AG04449 (cell line): ENCODE measurements around the gene LRP1B.

Experiments
- CTCF ChIA-PET: fragments of 350-600 bp; formaldehyde crosslinking; extraction: SDS; loops from one replicate; lab custom pipeline; 2021; ENCODE audit warnings: antibody characterized with exemption; lab: Yijun Ruan, JAX
- POLR2A ChIA-PET: fragments of 400-600, 350-600 bp; formaldehyde crosslinking; extraction: SDS; loops from one replicate; lab custom pipeline; 2020; ENCODE audit warnings: antibody characterized with exemption, inconsistent platforms; lab: Yijun Ruan, JAX
- DNase-seq: peaks from one replicate; pipeline ENCODE4 v3.0.0-alpha.2; 2010; ENCODE audit warnings: low read depth, low spot score
- H3K4me3 ChIP-seq: 2 replicates; pipeline ENCODE4 v1.5.1; 2011; ENCODE audit warnings: low read depth, mild to moderate bottlenecking, control low read depth, low read length
- TF ChIP-seq, protein P1 (sequence below): IDR thresholded peaks from one replicate; pipeline ENCODE4 v1.5.1; 2011; ENCODE audit warnings: mild to moderate bottlenecking, moderate library complexity, low read length, control low read depth, inconsistent platforms; ENCODE audit not compliant: insufficient read depth; ENCODE audit errors: missing control alignments

LRP1B gene

DNA sequence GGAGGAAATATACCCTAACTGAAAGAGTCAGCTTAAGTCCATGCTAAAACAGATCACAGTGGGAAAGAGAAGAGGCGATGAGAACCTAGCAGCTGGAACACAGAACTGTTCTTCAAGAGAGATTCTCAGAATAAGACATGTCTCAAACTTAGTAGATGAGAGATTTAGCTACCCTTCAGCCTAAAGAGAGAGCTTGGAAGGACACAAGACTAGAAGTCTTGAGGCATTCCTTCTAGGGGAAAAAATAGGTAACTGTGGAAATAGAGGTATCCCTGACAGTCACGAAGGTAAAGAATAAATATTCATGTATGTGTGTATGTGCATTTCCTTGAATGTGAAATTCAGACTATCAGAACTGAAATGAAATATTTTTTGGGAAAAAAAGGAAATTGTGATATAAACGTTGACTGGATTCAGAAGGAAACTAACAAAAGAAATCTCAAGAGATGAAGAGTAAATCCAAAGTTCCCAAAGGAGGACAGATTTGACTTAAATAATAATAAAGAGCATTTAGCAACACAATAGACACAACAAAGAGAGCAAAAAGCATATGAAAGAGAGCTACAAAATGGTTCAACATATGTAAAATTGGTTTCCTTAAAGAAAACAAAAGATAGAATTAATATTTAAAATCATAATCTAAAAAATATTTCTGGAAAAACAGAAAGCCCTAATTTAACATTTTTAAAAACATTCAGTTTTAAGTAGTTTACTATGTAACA, 258.7 kb downstream of the LRP1B start:
- ChIA-PET POLR2A (no interaction called here), CTCF (no interaction called here)
- H3K4me3 ChIP-seq = no peak overlapping the region
- no peak for DNase-seq
- TF ChIP-seq, protein P1, sequence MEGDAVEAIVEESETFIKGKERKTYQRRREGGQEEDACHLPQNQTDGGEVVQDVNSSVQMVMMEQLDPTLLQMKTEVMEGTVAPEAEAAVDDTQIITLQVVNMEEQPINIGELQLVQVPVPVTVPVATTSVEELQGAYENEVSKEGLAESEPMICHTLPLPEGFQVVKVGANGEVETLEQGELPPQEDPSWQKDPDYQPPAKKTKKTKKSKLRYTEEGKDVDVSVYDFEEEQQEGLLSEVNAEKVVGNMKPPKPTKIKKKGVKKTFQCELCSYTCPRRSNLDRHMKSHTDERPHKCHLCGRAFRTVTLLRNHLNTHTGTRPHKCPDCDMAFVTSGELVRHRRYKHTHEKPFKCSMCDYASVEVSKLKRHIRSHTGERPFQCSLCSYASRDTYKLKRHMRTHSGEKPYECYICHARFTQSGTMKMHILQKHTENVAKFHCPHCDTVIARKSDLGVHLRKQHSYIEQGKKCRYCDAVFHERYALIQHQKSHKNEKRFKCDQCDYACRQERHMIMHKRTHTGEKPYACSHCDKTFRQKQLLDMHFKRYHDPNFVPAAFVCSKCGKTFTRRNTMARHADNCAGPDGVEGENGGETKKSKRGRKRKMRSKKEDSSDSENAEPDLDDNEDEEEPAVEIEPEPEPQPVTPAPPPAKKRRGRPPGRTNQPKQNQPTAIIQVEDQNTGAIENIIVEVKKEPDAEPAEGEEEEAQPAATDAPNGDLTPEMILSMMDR = no peak

DNA sequence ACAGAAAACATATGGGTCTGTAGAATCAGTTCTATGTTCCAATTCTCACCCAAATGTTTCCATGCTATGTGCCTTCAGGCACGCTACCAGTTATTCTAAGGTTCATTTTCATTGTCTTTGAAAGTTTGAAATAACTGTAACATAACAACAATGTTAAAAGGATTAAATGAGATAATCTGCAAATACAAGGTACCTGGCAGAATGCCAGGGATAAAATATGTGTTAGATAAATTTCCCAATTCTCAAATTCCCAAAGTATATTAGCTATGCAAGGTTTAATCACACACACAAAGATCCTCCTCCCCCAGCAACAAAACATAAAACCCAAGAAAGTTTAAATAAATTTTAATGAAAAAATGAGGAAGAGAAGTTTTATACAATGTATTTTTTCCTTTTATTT, 261.2 kb downstream of the LRP1B start:
- TF ChIP-seq, protein P1 = no peak
- ChIA-PET POLR2A (no interaction called here), CTCF (no interaction called here)
- H3K4me3 ChIP-seq = no peak overlapping the region
- DNase-seq = no peak

DNA sequence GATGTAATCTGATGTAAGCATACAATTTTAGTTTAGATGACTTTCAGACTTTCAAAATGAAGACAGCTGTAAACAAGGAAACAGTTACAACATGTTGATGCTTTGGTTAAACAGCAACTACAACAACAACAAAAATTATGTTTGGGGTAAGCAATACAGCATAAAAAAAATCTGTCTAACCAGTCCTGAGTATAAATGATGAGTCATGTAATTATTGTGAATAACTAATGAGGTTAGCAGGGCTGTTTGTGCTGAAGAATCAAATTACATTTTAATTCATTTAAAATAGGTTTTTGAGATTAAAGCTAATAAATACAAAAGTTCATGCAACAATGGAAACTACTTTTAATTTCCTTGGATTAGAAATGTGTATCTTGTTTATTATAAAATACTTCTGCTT, 266.9 kb downstream of the LRP1B start:
- TF ChIP-seq, protein P1 = no peak
- H3K4me3 ChIP-seq = no peak overlapping the region
- ChIA-PET POLR2A (no interaction called here), CTCF (no interaction called here)
- no peak for DNase-seq

DNA sequence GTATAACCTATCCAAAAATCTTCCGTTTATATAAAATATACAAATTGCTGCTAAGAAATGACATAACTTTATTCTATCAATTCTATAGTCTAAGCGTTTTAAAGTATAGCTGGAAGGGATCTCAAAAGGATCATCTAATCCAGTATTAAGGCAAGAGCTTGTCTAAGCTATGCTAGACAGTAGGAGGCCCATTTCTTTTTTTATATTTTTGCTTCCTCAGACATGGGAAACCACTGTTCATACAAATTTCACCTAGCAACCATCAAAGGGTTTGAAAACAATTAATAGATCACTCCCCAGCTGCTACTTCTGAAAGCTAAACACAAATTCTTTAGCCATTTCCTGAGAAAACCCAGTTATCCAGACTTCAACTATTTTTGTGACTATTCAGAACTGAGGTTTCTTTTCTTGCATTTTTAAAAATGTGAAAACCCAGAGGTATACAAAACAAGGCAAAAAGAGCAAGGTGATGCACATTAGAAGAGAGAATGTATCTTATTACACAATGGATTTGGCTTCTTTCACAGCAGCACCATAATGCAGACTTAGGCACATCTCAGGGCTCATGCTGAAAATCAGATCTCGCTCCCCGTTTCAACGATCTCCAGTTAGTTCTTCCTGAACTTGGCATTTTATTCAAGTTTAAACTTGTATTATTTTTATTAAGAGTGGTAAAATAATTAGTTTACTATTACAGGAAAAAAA, 274.4 kb downstream of the LRP1B start:
- no peak overlapping the region for H3K4me3 ChIP-seq
- CTCF ChIA-PET = no interaction called here
- TF ChIP-seq, protein P1 = no peak
- no peak for DNase-seq
- POLR2A ChIA-PET = no interaction called here

DNA sequence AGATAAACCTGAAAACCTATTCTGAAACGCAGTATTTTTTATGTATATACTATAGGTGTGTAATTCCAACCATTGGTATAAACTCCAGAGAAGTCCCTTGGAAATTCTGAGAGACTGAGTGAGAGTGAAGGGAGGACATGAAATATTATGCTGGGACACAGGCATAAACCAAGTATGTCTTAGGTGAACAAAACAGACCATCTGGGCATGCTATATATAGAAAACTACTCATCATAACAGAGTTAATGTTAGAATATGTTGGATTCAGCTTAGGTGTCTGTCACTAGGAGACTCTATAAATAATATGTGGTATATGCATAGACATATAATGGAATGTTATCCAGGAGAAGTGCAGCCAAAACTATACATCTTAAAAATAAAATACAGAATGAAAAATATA, 282.6 kb downstream of the LRP1B start:
- POLR2A ChIA-PET = no interaction called here
- CTCF ChIA-PET = no interaction called here

DNA sequence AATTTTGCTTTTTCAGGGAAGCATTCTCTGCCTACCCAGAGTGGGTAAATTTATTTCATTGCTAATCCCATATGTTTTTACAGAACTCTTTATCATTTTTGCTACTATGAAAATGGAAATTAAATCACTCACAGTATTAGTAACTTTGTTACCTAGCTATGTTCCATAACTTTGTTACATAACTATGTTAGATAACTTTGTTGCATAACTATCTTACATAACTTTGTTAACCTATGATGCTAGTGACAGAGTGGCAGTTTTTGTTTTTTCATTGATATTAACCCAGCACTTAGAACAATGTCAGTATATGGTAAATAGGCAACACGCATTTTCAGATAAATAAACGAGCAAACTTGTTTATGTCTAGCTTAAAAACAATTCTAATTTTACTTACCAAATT, 286.6 kb downstream of the LRP1B start:
- no peak for DNase-seq
- no peak overlapping the region for H3K4me3 ChIP-seq
- ChIA-PET CTCF (no interaction called here), POLR2A (no interaction called here)
- TF ChIP-seq, protein P1 = no peak

More for the DNA sequence above, 282.6 kb downstream of the LRP1B start:
- no peak overlapping the region for H3K4me3 ChIP-seq
- no peak for DNase-seq
- TF ChIP-seq, protein P1 = no peak
